H9 (cell line): ENCODE measurements around the gene MAGI1. TPM values are rescaled to one million over a fixed set of nuclear protein-coding genes. Genes with fewer than 3 reads are reported as not detected.

Source experiments
- DNase-seq: peaks from one replicate; pipeline ENCODE4 v3.0.0-alpha.2; 2017
- H2AFZ ChIP-seq: one replicate; pipeline ENCODE4 v1.6.1; 2013; ENCODE audit warnings: mild to moderate bottlenecking, low read length, control low read depth, moderate library complexity
- H2AK5ac ChIP-seq: 2 replicates; pipeline ENCODE4 v1.6.1; 2013; ENCODE audit warnings: low read length, control low read depth, mixed read lengths; ENCODE audit not compliant: insufficient read length
- H2BK120ac ChIP-seq: one replicate; pipeline ENCODE4 v1.6.1; 2013; ENCODE audit warnings: low read depth, mild to moderate bottlenecking, low read length, control low read depth, inconsistent platforms; ENCODE audit not compliant: poor library complexity, severe bottlenecking
- H2BK12ac ChIP-seq: 2 replicates; pipeline ENCODE4 v1.6.1; 2013; ENCODE audit warnings: low read length, control low read depth, mixed read lengths, low read depth; ENCODE audit not compliant: insufficient read length
- H2BK15ac ChIP-seq: 2 replicates; pipeline ENCODE4 v1.6.1; 2013; ENCODE audit warnings: low read depth, low read length, control low read depth
- H2BK20ac ChIP-seq: one replicate; pipeline ENCODE4 v1.6.1; 2013; ENCODE audit warnings: low read depth, mild to moderate bottlenecking, low read length, control low read depth, inconsistent platforms; ENCODE audit not compliant: poor library complexity, severe bottlenecking
- H2BK5ac ChIP-seq: 2 replicates; pipeline ENCODE4 v1.6.1; 2013; ENCODE audit warnings: low read length, control low read depth, mixed read lengths; ENCODE audit not compliant: insufficient read length
- H3K14ac ChIP-seq: 2 replicates; pipeline ENCODE4 v1.6.1; 2013; ENCODE audit warnings: low read length, control low read depth; ENCODE audit not compliant: insufficient read depth
- H3K18ac ChIP-seq: 2 replicates; pipeline ENCODE4 v1.6.1; 2013; ENCODE audit warnings: low read depth, mild to moderate bottlenecking, mixed read lengths, low read length, control low read depth; ENCODE audit not compliant: insufficient read length
- H3K23ac ChIP-seq: 2 replicates; pipeline ENCODE4 v1.6.1; 2013; ENCODE audit warnings: low read length, control low read depth, mixed read lengths, low read depth; ENCODE audit not compliant: insufficient read length
- H3K23me2 ChIP-seq: 2 replicates; pipeline ENCODE4 v1.6.1; 2013; ENCODE audit warnings: low read depth, mild to moderate bottlenecking, mixed read lengths, low read length, control low read depth; ENCODE audit not compliant: insufficient read length, poor library complexity, severe bottlenecking
- H3K27ac ChIP-seq: 2 replicates; pipeline ENCODE4 v1.5.1; 2013; ENCODE audit warnings: low read length, control low read depth, mixed read lengths, low read depth; ENCODE audit not compliant: insufficient read length
- H3K27me3 ChIP-seq: 2 replicates; pipeline ENCODE4 v1.6.1; 2013; ENCODE audit warnings: low read length, control low read depth, inconsistent platforms; ENCODE audit not compliant: insufficient read depth
- H3K4ac ChIP-seq: 2 replicates; pipeline ENCODE4 v1.6.1; 2013; ENCODE audit warnings: low read depth, mild to moderate bottlenecking, control low read depth, inconsistent platforms, low read length, moderate library complexity
- H3K4me1 ChIP-seq: 2 replicates; pipeline ENCODE4 v1.6.1; 2013; ENCODE audit warnings: low read length, control low read depth, inconsistent platforms; ENCODE audit not compliant: insufficient read depth
- H3K4me2 ChIP-seq: 2 replicates; pipeline ENCODE4 v1.6.1; 2013; ENCODE audit warnings: low read length, control low read depth, mixed read lengths; ENCODE audit not compliant: insufficient read length, insufficient read depth
- H3K56ac ChIP-seq: 2 replicates; pipeline ENCODE4 v1.6.1; 2013; ENCODE audit warnings: low read depth, mild to moderate bottlenecking, mixed read lengths, low read length, control low read depth; ENCODE audit not compliant: insufficient read length
- H3K79me1 ChIP-seq: 2 replicates; pipeline ENCODE4 v1.6.1; 2013; ENCODE audit warnings: low read depth, mild to moderate bottlenecking, moderate library complexity, low read length, control low read depth, inconsistent platforms; ENCODE audit not compliant: insufficient read depth, poor library complexity, severe bottlenecking
- H3K79me2 ChIP-seq: 2 replicates; pipeline ENCODE4 v1.6.1; 2013; ENCODE audit warnings: low read length, control low read depth, inconsistent platforms; ENCODE audit not compliant: insufficient read depth
- H3K9ac ChIP-seq: 2 replicates; pipeline ENCODE4 v1.6.1; 2013; ENCODE audit warnings: low read length, control low read depth, mixed read lengths; ENCODE audit not compliant: insufficient read length; ENCODE audit errors: extremely low read depth
- H3K9me3 ChIP-seq: one replicate; pipeline ENCODE4 v1.6.1; 2013; ENCODE audit warnings: low read depth, low read length, inconsistent platforms; ENCODE audit not compliant: control insufficient read depth
- H3T11ph ChIP-seq: one replicate; pipeline ENCODE4 v1.6.1; 2013; ENCODE audit warnings: mild to moderate bottlenecking, low read length, control low read depth, inconsistent platforms
- H4K20me1 ChIP-seq: one replicate; pipeline ENCODE4 v1.6.1; 2013; ENCODE audit not compliant: control insufficient read depth, insufficient read length, insufficient read depth
- H4K5ac ChIP-seq: 2 replicates; pipeline ENCODE4 v1.6.1; 2013; ENCODE audit warnings: low read depth, mild to moderate bottlenecking, mixed read lengths, low read length, control low read depth; ENCODE audit not compliant: insufficient read length
- H4K8ac ChIP-seq: replicated peaks from 2 replicates; pipeline ENCODE4 v1.6.1; 2013; ENCODE audit warnings: low read length, control low read depth, mixed read lengths, low read depth; ENCODE audit not compliant: insufficient read length
- H4K91ac ChIP-seq: 2 replicates; pipeline ENCODE4 v1.6.1; 2013; ENCODE audit warnings: low read depth, mild to moderate bottlenecking, moderate library complexity, mixed read lengths, low read length, control low read depth; ENCODE audit not compliant: insufficient read length
- H3K27ac Mint-ChIP-seq, 3 experiments: 2 replicates in 2 of 3; 3 replicates in 1 of 3; pipeline ENCODE4 v1.8.0; 2020 to 2021; ENCODE audit warnings: mixed read lengths in 3 of 3, mild to moderate bottlenecking in 1 of 3, moderate library complexity in 1 of 3
- H3K27me3 Mint-ChIP-seq: 2 replicates; pipeline ENCODE4 v1.8.0; 2021; ENCODE audit warnings: low read depth, mild to moderate bottlenecking, moderate library complexity, mixed read lengths
- H3K36me3 Mint-ChIP-seq, 3 experiments: 2 replicates in 2 of 3; 3 replicates in 1 of 3; pipeline ENCODE4 v1.8.0; 2020 to 2021; ENCODE audit warnings: low read depth in 3 of 3, mixed read lengths in 3 of 3; ENCODE audit not compliant: insufficient read depth in 1 of 3
- H3K4me1 Mint-ChIP-seq, 2 experiments: 2 replicates each; pipeline ENCODE4 v1.8.0; 2020; ENCODE audit warnings: mixed read lengths in 2 of 2
- H3K4me3 Mint-ChIP-seq, 2 experiments: 2 replicates in 1 of 2; 3 replicates in 1 of 2; pipeline ENCODE4 v1.8.0; 2020 to 2021; ENCODE audit warnings: mild to moderate bottlenecking in 2 of 2, mixed read lengths in 2 of 2, moderate library complexity in 1 of 2
- H3K9me3 Mint-ChIP-seq, 2 experiments: 2 replicates in 1 of 2; 3 replicates in 1 of 2; pipeline ENCODE4 v1.8.0; 2020; ENCODE audit warnings: mild to moderate bottlenecking in 2 of 2, mixed read lengths in 2 of 2, moderate library complexity in 1 of 2
- CTCF ChIP-seq: fragments of 200-600 bp; sonication (generic); conservative IDR thresholded peaks from 3 replicates; pipeline ENCODE4 v1.8.0; 2021; ENCODE audit warnings: antibody characterized with exemption, mild to moderate bottlenecking
- WGBS: extraction: QIAGEN DNeasy Blood & Tissue Kit; methylation state at CpG from one replicate; pipeline ENCODE4 v1.1.7; 2013; ENCODE audit warnings: missing lambda C conversion rate, low lambda C conversion rate, mixed read lengths; ENCODE audit not compliant: insufficient read length; ENCODE audit errors: extremely low coverage; 5-methylcytosine and 5-hydroxymethylcytosine counted together
- total RNA-seq: library from RNA; stranded (reverse); gene quantifications from 2 replicates; pipeline ENCODE4 v1.2.1, GENCODE V29; 2021

The MAGI1 gene
- total RNA-seq, 1 experiment from 2014 or later: 65.7 TPM

GRCh38 chr3:66080167-66080566, 41.4 kb upstream of the MAGI1 start:
- Mint-ChIP-seq H3K4me3 (no peak overlapping the region), H3K27ac (no peak overlapping the region), H3K9me3 (no peaks in the 10 kb centered on the region), H3K27me3 (no peaks in the 10 kb centered on the region), H3K36me3 (no peaks in the 10 kb centered on the region), H3K4me1 (peaks cover 6 to 15% of the 10 kb centered on the region in 2 experiments)
- no peaks in the 10 kb centered on the region for H3K9me3 ChIP-seq
- no peaks in the 10 kb centered on the region for H3K23me2 ChIP-seq
- H3K18ac ChIP-seq: no peak overlapping the region
- H3K4ac ChIP-seq: no peak overlapping the region
- no peak overlapping the region for H2AK5ac ChIP-seq
- no peak for TF ChIP-seq CTCF
- H4K8ac ChIP-seq: no peak overlapping the region
- H2BK20ac ChIP-seq: no peak overlapping the region
- no peak overlapping the region for H2BK12ac ChIP-seq
- DNase-seq: no peak
- no peaks in the 10 kb centered on the region for H3K79me1 ChIP-seq
- no peaks in the 10 kb centered on the region for H3K27me3 ChIP-seq
- H2BK120ac ChIP-seq: no peak overlapping the region
- no peaks in the 10 kb centered on the region for H3K79me2 ChIP-seq
- H3K56ac ChIP-seq: no peak overlapping the region
- H2AFZ ChIP-seq: no peak overlapping the region
- H4K91ac ChIP-seq: no peak overlapping the region
- H2BK5ac ChIP-seq: no peak overlapping the region
- no peak overlapping the region for H3K9ac ChIP-seq
- no peak overlapping the region for H3K27ac ChIP-seq
- H4K5ac ChIP-seq: no peak overlapping the region
- no peak overlapping the region for H3K14ac ChIP-seq
- WGBS: no CpG with 5 or more reads among the region's 3 CpGs
- H3T11ph ChIP-seq: no peak overlapping the region
- no peak overlapping the region for H2BK15ac ChIP-seq
- H3K23ac ChIP-seq: no peak overlapping the region
- no peaks in the 10 kb centered on the region for H4K20me1 ChIP-seq
- no peaks in the 10 kb centered on the region for H3K4me1 ChIP-seq
- H3K4me2 ChIP-seq: no peak overlapping the region
